ENCODE results near the gene KIAA0232. TPM values are rescaled to one million over a fixed set of nuclear protein-coding genes. Genes with fewer than 3 reads are reported as not detected.
"Not testable (repeated sequence)": the region's sequence is repeated elsewhere in the genome, so short reads cannot be mapped to it uniquely, and the experiment has no call there.

The KIAA0232 gene
- total RNA-seq, 1 experiment from 2014 or later, result 28.5 TPM

- H3K4me2 ChIP-seq (ENCODE audit: insufficient read depth, insufficient read length, low read length), result no peak overlapping the region
- H3K23me2 ChIP-seq (ENCODE audit: insufficient read length, low read depth, low read length, poor library complexity, severe bottlenecking), result no peaks in the 10 kb centered on the region
- no peak overlapping the region for H2AFZ ChIP-seq (ENCODE audit: low read length)
- no peaks in the 10 kb centered on the region for H3K27me3 ChIP-seq (ENCODE audit: insufficient read depth, low read length)
- peaks cover 18% of the 10 kb centered on the region for H3K79me1 ChIP-seq (ENCODE audit: insufficient read depth, low read depth, low read length, poor library complexity, severe bottlenecking)
- H3K18ac ChIP-seq (ENCODE audit: insufficient read length, low read depth, low read length), result no peak overlapping the region
- H3K79me2 ChIP-seq (ENCODE audit: insufficient read depth, low read length), result peaks cover 33% of the 10 kb centered on the region; the same call in 1 of the 2 replicates
- no peaks in the 10 kb centered on the region; a peak in 1 of 4 replicates for H3K4me1 Mint-ChIP-seq
- H3K4ac ChIP-seq (ENCODE audit: low read depth, low read length), result no peak overlapping the region
- H3K23ac ChIP-seq (ENCODE audit: insufficient read length, low read depth, low read length), result no peak overlapping the region
- no peaks in the 10 kb centered on the region for H3K9me3 ChIP-seq (ENCODE audit: control insufficient read depth, low read depth, low read length)
- no peak overlapping the region for H4K91ac ChIP-seq (ENCODE audit: insufficient read length, low read depth, low read length)
- no peak overlapping the region for H3K27ac ChIP-seq (ENCODE audit: insufficient read length, low read depth, low read length)
- no peaks in the 10 kb centered on the region for H4K20me1 ChIP-seq (ENCODE audit: control insufficient read depth, insufficient read depth, insufficient read length)
- peaks cover 14 to 35% (median 33%) of the 10 kb centered on the region in 3 experiments; a peak in 6 of 7 replicates for H3K36me3 Mint-ChIP-seq (ENCODE audit: insufficient read depth in 1 of 3, low read depth in 3 of 3)
- H3K4me3 Mint-ChIP-seq, result no peak overlapping the region; a peak in 1 of 5 replicates
- H4K8ac ChIP-seq (replicated peaks; ENCODE audit: insufficient read length, low read depth, low read length), result no peak overlapping the region
- no peak overlapping the region for H3T11ph ChIP-seq (ENCODE audit: low read length)
- no peak overlapping the region for H3K56ac ChIP-seq (ENCODE audit: insufficient read length, low read depth, low read length)
- no peak overlapping the region for H3K9ac ChIP-seq (ENCODE audit: extremely low read depth, insufficient read length, low read length)
- H2BK5ac ChIP-seq (ENCODE audit: insufficient read length, low read length), result no peak overlapping the region
- no peak overlapping the region for H2BK12ac ChIP-seq (ENCODE audit: insufficient read length, low read depth, low read length)
- no peak overlapping the region for H3K14ac ChIP-seq (ENCODE audit: insufficient read depth, low read length)
- H2BK120ac ChIP-seq (ENCODE audit: low read depth, low read length, poor library complexity, severe bottlenecking), result no peak overlapping the region
- no peak for DNase-seq
- no peak for TF ChIP-seq CTCF (conservative IDR thresholded peaks at IDR 0.05)
- whole genome bisulfite sequencing (ENCODE audit: extremely low coverage, insufficient read length, low lambda C conversion rate), result 100% methylated on average over 3 of the region's 8 CpGs
- H3K27me3 Mint-ChIP-seq (ENCODE audit: low read depth), result no peaks in the 10 kb centered on the region
- no peak overlapping the region for H4K5ac ChIP-seq (ENCODE audit: insufficient read length, low read depth, low read length)
- H3K9me3 Mint-ChIP-seq, result peaks cover 0 to 2% of the 10 kb centered on the region in 2 experiments; a peak in 1 of 5 replicates
- no peaks in the 10 kb centered on the region for H3K4me1 ChIP-seq (ENCODE audit: insufficient read depth, low read length)
- no peak overlapping the region for H2BK20ac ChIP-seq (ENCODE audit: low read depth, low read length, poor library complexity, severe bottlenecking)
- no peak overlapping the region for H2BK15ac ChIP-seq (ENCODE audit: low read depth, low read length)
- H3K27ac Mint-ChIP-seq, result peak overlapping the region in 2 of 3 experiments; percentile 13 to 73; a peak in 2 of 7 replicates
- H2AK5ac ChIP-seq (ENCODE audit: insufficient read length, low read length), result no peak overlapping the region
These were observed 13.3 kb downstream of the KIAA0232 start for GRCh38 chr4:6795821-6796220.

- not testable (repeated sequence) for H3K27me3 Mint-ChIP-seq (ENCODE audit: low read depth); H3K23ac ChIP-seq (ENCODE audit: insufficient read length, low read depth, low read length); H3K4me2 ChIP-seq (ENCODE audit: insufficient read depth, insufficient read length, low read length); H3K4me1 Mint-ChIP-seq; H4K5ac ChIP-seq (ENCODE audit: insufficient read length, low read depth, low read length); H3K27ac Mint-ChIP-seq; DNase-seq; H3K56ac ChIP-seq (ENCODE audit: insufficient read length, low read depth, low read length); H3K27ac ChIP-seq (ENCODE audit: insufficient read length, low read depth, low read length); H3T11ph ChIP-seq (ENCODE audit: low read length); H3K9me3 ChIP-seq (ENCODE audit: control insufficient read depth, low read depth, low read length); H2BK5ac ChIP-seq (ENCODE audit: insufficient read length, low read length); H3K27me3 ChIP-seq (ENCODE audit: insufficient read depth, low read length); H4K20me1 ChIP-seq (ENCODE audit: control insufficient read depth, insufficient read depth, insufficient read length); H2AK5ac ChIP-seq (ENCODE audit: insufficient read length, low read length); H2BK15ac ChIP-seq (ENCODE audit: low read depth, low read length); H2BK20ac ChIP-seq (ENCODE audit: low read depth, low read length, poor library complexity, severe bottlenecking); H3K9ac ChIP-seq (ENCODE audit: extremely low read depth, insufficient read length, low read length); H2BK120ac ChIP-seq (ENCODE audit: low read depth, low read length, poor library complexity, severe bottlenecking); H3K18ac ChIP-seq (ENCODE audit: insufficient read length, low read depth, low read length); H3K9me3 Mint-ChIP-seq; H3K4me3 Mint-ChIP-seq; H3K4me1 ChIP-seq (ENCODE audit: insufficient read depth, low read length); H2BK12ac ChIP-seq (ENCODE audit: insufficient read length, low read depth, low read length); H3K4ac ChIP-seq (ENCODE audit: low read depth, low read length); H4K91ac ChIP-seq (ENCODE audit: insufficient read length, low read depth, low read length); H4K8ac ChIP-seq (replicated peaks; ENCODE audit: insufficient read length, low read depth, low read length); H2AFZ ChIP-seq (ENCODE audit: low read length); H3K14ac ChIP-seq (ENCODE audit: insufficient read depth, low read length); H3K23me2 ChIP-seq (ENCODE audit: insufficient read length, low read depth, low read length, poor library complexity, severe bottlenecking)
- WGBS (ENCODE audit: extremely low coverage, insufficient read length, low lambda C conversion rate), result no CpG with 5 or more reads among the region's 4 CpGs
- H3K79me2 ChIP-seq (ENCODE audit: insufficient read depth, low read length), result peaks cover 36% of the 10 kb centered on the region; the same call in 1 of the 2 replicates
- H3K36me3 Mint-ChIP-seq (ENCODE audit: insufficient read depth in 1 of 3, low read depth in 3 of 3), result peaks cover 4 to 24% (median 21%) of the 10 kb centered on the region in 3 experiments; a peak in 5 of 7 replicates
- peaks cover 22% of the 10 kb centered on the region for H3K79me1 ChIP-seq (ENCODE audit: insufficient read depth, low read depth, low read length, poor library complexity, severe bottlenecking)
These were observed 14.8 kb downstream of the KIAA0232 start for GRCh38 chr4:6797368-6797767.

Measured in H9 (cell line).